Activated T-helper 1 cell treated with anti-CD3 and anti-CD28 coated beads, Interleukin-12 subunit alpha, Interleukin-12 subunit beta, Interleukin-2, Interleukin-4 antibody, amounts not matched to agents 30 ng/mL and 10 ng/mL and 1 ng/mL, durations not matched to agents 14 hours and 24 hours and 36 hours (primary cell): ENCODE data around the gene HDAC4. TPM values are rescaled to one million over a fixed set of nuclear protein-coding genes. Genes with fewer than 3 reads are reported as not detected.
"Not testable (repeated sequence)": the region's sequence is repeated elsewhere in the genome, so short reads cannot be mapped to it uniquely, and the experiment has no call there.

Experiments used
- DNase-seq: peaks from one replicate; pipeline ENCODE4 v3.0.0; 2021; ENCODE audit warnings: low spot score
- H3K27ac Mint-ChIP-seq: one replicate; pipeline ENCODE4 v1.8.0; 2021; ENCODE audit warnings: mild to moderate bottlenecking, mixed read lengths
- H3K27me3 Mint-ChIP-seq: one replicate; pipeline ENCODE4 v1.8.0; 2022; ENCODE audit warnings: mild to moderate bottlenecking, moderate library complexity, mixed read lengths; ENCODE audit not compliant: insufficient read depth
- H3K36me3 Mint-ChIP-seq: one replicate; pipeline ENCODE4 v1.8.0; 2021; ENCODE audit warnings: low read depth, mixed read lengths
- H3K4me1 Mint-ChIP-seq: one replicate; pipeline ENCODE4 v1.8.0; 2021; ENCODE audit warnings: low read depth, mixed read lengths
- H3K4me3 Mint-ChIP-seq: one replicate; pipeline ENCODE4 v1.8.0; 2021; ENCODE audit warnings: mild to moderate bottlenecking, moderate library complexity, mixed read lengths
- H3K9me3 Mint-ChIP-seq: one replicate; pipeline ENCODE4 v1.8.0; 2021; ENCODE audit warnings: mixed read lengths
- intact Hi-C: fragments of 100-400 bp; cut with micrococcal nuclease; formaldehyde crosslinking; loops from one replicate; pipeline ENCODE4 v1.15.1; 2024
- total RNA-seq: library from RNA; stranded (reverse); gene quantifications from 2 replicates; pipeline ENCODE4 v1.2.3, GENCODE V29; 2022

The HDAC4 gene
- 41.3 and 42.1 TPM in 2 replicates for total RNA-seq

GRCh38 chr2:239400596-239401066 lies at the start of gene HDAC4:
Gene HDAC4 (minus strand): TSS chr2:239401020. CDS start chr2:239352699, 48,321 bp downstream.
- H3K4me1 Mint-ChIP-seq = peaks cover 43% of the 10 kb centered on the region
- peak within 1 kb of the TSS; percentile 94 for H3K4me3 Mint-ChIP-seq
- H3K36me3 Mint-ChIP-seq = peaks cover 6% of the 10 kb centered on the region
- peaks cover 12% of the 10 kb centered on the region for H3K27me3 Mint-ChIP-seq
- H3K9me3 Mint-ChIP-seq = no peaks in the 10 kb centered on the region
- H3K27ac Mint-ChIP-seq = peak within 1 kb of the TSS; percentile 99
- intact Hi-C loops = loop anchor here (1.0 to 5.0 kb wide), 10 partner anchors 19 to 737 kb away; partner anchors contain the start of gene COPS9
- no peak for DNase-seq

- Mint-ChIP-seq H3K27me3 (peaks cover 33% of the 10 kb centered on the region), H3K9me3 (peaks cover 17% of the 10 kb centered on the region)
- H3K27ac Mint-ChIP-seq, H3K36me3 Mint-ChIP-seq, intact Hi-C loops, H3K4me3 Mint-ChIP-seq, H3K4me1 Mint-ChIP-seq, DNase-seq: not testable (repeated sequence)
These were observed 48.6 kb upstream of the HDAC4 start for GRCh38 chr2:239449468-239449867.

- peaks cover 3% of the 10 kb centered on the region for H3K9me3 Mint-ChIP-seq
- no peak overlapping the region for H3K27ac Mint-ChIP-seq
- H3K4me3 Mint-ChIP-seq = no peak overlapping the region
- peaks cover 42% of the 10 kb centered on the region for H3K27me3 Mint-ChIP-seq
- H3K4me1 Mint-ChIP-seq = peaks cover 10% of the 10 kb centered on the region
- no peaks in the 10 kb centered on the region for H3K36me3 Mint-ChIP-seq
- intact Hi-C loops = no loop called here
- no peak for DNase-seq
These were observed 45.1 kb upstream of the HDAC4 start for GRCh38 chr2:239445771-239446524.

- intact Hi-C loops = no loop called here
- peaks cover 49% of the 10 kb centered on the region for H3K27me3 Mint-ChIP-seq
These were observed 44.1 kb upstream of the HDAC4 start for GRCh38 chr2:239444626-239445577.

GRCh38 chr2:239443666-239444567 lies 43.1 kb upstream of the HDAC4 start:
- peaks cover 10% of the 10 kb centered on the region for H3K4me1 Mint-ChIP-seq
- no peak overlapping the region for H3K27ac Mint-ChIP-seq
- peaks cover 53% of the 10 kb centered on the region for H3K27me3 Mint-ChIP-seq
- intact Hi-C loops = no loop called here
- no peaks in the 10 kb centered on the region for H3K9me3 Mint-ChIP-seq
- no peak for DNase-seq
- H3K36me3 Mint-ChIP-seq = no peaks in the 10 kb centered on the region
- no peak overlapping the region for H3K4me3 Mint-ChIP-seq

More at GRCh38 chr2:239444626-239445577, 44.1 kb upstream of the HDAC4 start:
- no peak for DNase-seq
- no peaks in the 10 kb centered on the region for H3K9me3 Mint-ChIP-seq
- no peak overlapping the region for H3K27ac Mint-ChIP-seq
- no peaks in the 10 kb centered on the region for H3K36me3 Mint-ChIP-seq
- H3K4me3 Mint-ChIP-seq = no peak overlapping the region
- peaks cover 10% of the 10 kb centered on the region for H3K4me1 Mint-ChIP-seq

GRCh38 chr2:239443102-239443620 lies 42.3 kb upstream of the HDAC4 start:
- Mint-ChIP-seq H3K4me1 (peaks cover 10% of the 10 kb centered on the region), H3K27me3 (peaks cover 53% of the 10 kb centered on the region), H3K4me3 (no peak overlapping the region), H3K9me3 (no peaks in the 10 kb centered on the region), H3K36me3 (no peaks in the 10 kb centered on the region), H3K27ac (no peak overlapping the region)
- intact Hi-C loops = no loop called here
- DNase-seq = no peak

GRCh38 chr2:239442192-239442591 lies 41.4 kb upstream of the HDAC4 start:
- Mint-ChIP-seq H3K9me3 (no peaks in the 10 kb centered on the region), H3K27me3 (peaks cover 56% of the 10 kb centered on the region), H3K27ac (no peak overlapping the region), H3K36me3 (no peaks in the 10 kb centered on the region), H3K4me1 (peaks cover 10% of the 10 kb centered on the region), H3K4me3 (no peak overlapping the region)
- no peak for DNase-seq
- intact Hi-C loops = no loop called here

- no peak for DNase-seq
- H3K4me1 Mint-ChIP-seq = peaks cover 10% of the 10 kb centered on the region
- intact Hi-C loops = no loop called here
- no peaks in the 10 kb centered on the region for H3K9me3 Mint-ChIP-seq
- no peak overlapping the region for H3K4me3 Mint-ChIP-seq
- no peak overlapping the region for H3K27ac Mint-ChIP-seq
- H3K27me3 Mint-ChIP-seq = peaks cover 49% of the 10 kb centered on the region
- H3K36me3 Mint-ChIP-seq = no peaks in the 10 kb centered on the region
These were observed 40.6 kb upstream of the HDAC4 start for GRCh38 chr2:239441261-239442078.

GRCh38 chr2:239440511-239440959 lies 39.7 kb upstream of the HDAC4 start:
- Mint-ChIP-seq H3K4me3 (no peak overlapping the region), H3K27ac (no peak overlapping the region), H3K4me1 (peaks cover 10% of the 10 kb centered on the region), H3K9me3 (no peaks in the 10 kb centered on the region), H3K36me3 (no peaks in the 10 kb centered on the region), H3K27me3 (peaks cover 40% of the 10 kb centered on the region)
- DNase-seq = no peak
- intact Hi-C loops = no loop called here

GRCh38 chr2:239439754-239440315 lies 39.0 kb upstream of the HDAC4 start:
- intact Hi-C loops = no loop called here
- Mint-ChIP-seq H3K27me3 (peaks cover 40% of the 10 kb centered on the region), H3K4me3 (no peak overlapping the region), H3K4me1 (peaks cover 10% of the 10 kb centered on the region), H3K27ac (no peak overlapping the region), H3K36me3 (no peaks in the 10 kb centered on the region), H3K9me3 (no peaks in the 10 kb centered on the region)
- DNase-seq = no peak

GRCh38 chr2:239438995-239439753 lies 38.4 kb upstream of the HDAC4 start:
- Mint-ChIP-seq H3K36me3 (no peaks in the 10 kb centered on the region), H3K4me3 (no peak overlapping the region), H3K27me3 (peaks cover 40% of the 10 kb centered on the region), H3K9me3 (no peaks in the 10 kb centered on the region), H3K4me1 (peaks cover 10% of the 10 kb centered on the region), H3K27ac (no peak overlapping the region)
- intact Hi-C loops = no loop called here
- DNase-seq = no peak
